GM12878 (cell line): Measurements from ENCODE around the gene ELOVL5. TPM values are rescaled to one million over a fixed set of nuclear protein-coding genes. Genes with fewer than 3 reads are reported as not detected.
A peak's percentile ranks its signal among the peaks of the same experiment; 100 is the strongest.

Experiments used
- ASH2L ChIP-seq: fragments of 300-600, 200-600 bp; sonication (generic); IDR thresholded peaks from 2 replicates; pipeline ENCODE4 v1.6.1; 2017; ENCODE audit warnings: low read depth, mild to moderate bottlenecking, borderline replicate concordance
- ATF3 ChIP-seq: IDR thresholded peaks from 2 replicates; pipeline ENCODE4 v1.6.1; 2011; ENCODE audit warnings: low read depth, mild to moderate bottlenecking, low read length, moderate library complexity, borderline replicate concordance; ENCODE audit errors: extremely low read depth
- CBFB ChIP-seq: IDR thresholded peaks from 2 replicates; pipeline ENCODE4 v1.6.1; 2016; ENCODE audit warnings: antibody characterized with exemption, low read depth
- CEBPB ChIP-seq, 2 experiments: fragments of 150-350 bp in 1 of 2; IDR thresholded peaks; 2 replicates each; pipeline ENCODE4 v1.6.1; 2012 to 2014; ENCODE audit warnings: low read depth in 2 of 2, low read length in 2 of 2, borderline replicate concordance in 1 of 2, inconsistent platforms in 1 of 2
- DPF2 ChIP-seq: fragments of 450-650 bp; IDR thresholded peaks from 2 replicates; pipeline ENCODE4 v1.6.1; 2017; ENCODE audit warnings: mild to moderate bottlenecking
- EP300 ChIP-seq, 2 experiments: fragments of 150-350 bp in 1 of 2; IDR thresholded peaks; 2 replicates each; pipeline ENCODE4 v1.6.1; 2011 to 2012; ENCODE audit warnings: low read depth in 2 of 2, low read length in 2 of 2, borderline replicate concordance in 1 of 2, improper control_type of control experiment in 1 of 2, inconsistent platforms in 1 of 2; ENCODE audit not compliant: control insufficient read depth in 1 of 2
- IKZF1 ChIP-seq: fragments of 450-650 bp; conservative IDR thresholded peaks from 2 replicates; pipeline ENCODE4 v1.6.1; 2017; ENCODE audit warnings: antibody characterized with exemption, mild to moderate bottlenecking
- NKRF ChIP-seq: fragments of 450-650 bp; conservative IDR thresholded peaks from 2 replicates; pipeline ENCODE4 v1.6.1; 2017; ENCODE audit warnings: mild to moderate bottlenecking, moderate library complexity
- SMAD5 ChIP-seq: IDR thresholded peaks from 2 replicates; pipeline ENCODE4 v1.6.1; 2016; ENCODE audit warnings: antibody characterized with exemption, low read depth
- SPI1 ChIP-seq: IDR thresholded peaks from 2 replicates; pipeline ENCODE4 v1.6.1; 2011; ENCODE audit warnings: low read depth, mild to moderate bottlenecking, low read length, moderate library complexity, borderline replicate concordance; ENCODE audit not compliant: insufficient read depth
- SREBF1 ChIP-seq: IDR thresholded peaks from 2 replicates; pipeline ENCODE4 v1.6.1; 2012; ENCODE audit warnings: mild to moderate bottlenecking, low read length
- STAT1 ChIP-seq: fragments of 450-650 bp; conservative IDR thresholded peaks from 2 replicates; pipeline ENCODE4 v1.6.1; 2014; ENCODE audit warnings: antibody characterized with exemption, mild to moderate bottlenecking
- TCF12 ChIP-seq: IDR thresholded peaks from 2 replicates; pipeline ENCODE4 v1.6.1; 2011; ENCODE audit warnings: low read depth, mild to moderate bottlenecking, low read length
- USF2 ChIP-seq: IDR thresholded peaks from 2 replicates; pipeline ENCODE4 v1.6.1; 2011; ENCODE audit warnings: low read depth, low read length, improper control_type of control experiment, borderline replicate concordance
- ZNF622 ChIP-seq: fragments of 450-650 bp; IDR thresholded peaks from 2 replicates; pipeline ENCODE4 v1.6.1; 2017; ENCODE audit warnings: mild to moderate bottlenecking, inconsistent platforms
- polyA plus RNA-seq, 11 experiments: library from polyadenylated mRNA; depleted of rRNA in 4 of 11; unstranded in 6 of 11; stranded (reverse) in 5 of 11; fragments of >200 nt; fragmentation: Nextera tagmentation in 4 of 11; fragmentation: Illumina TruSeq in 1 of 11; extraction: Ambion mirVana in 4 of 11; extraction: Trizol in 1 of 11; gene quantifications; 1 replicate in 1 of 11; 2 replicates in 10 of 11; pipeline versions ENCODE4 v1.2.1 to v1.2.3, GENCODE V29; 2011 to 2016; ENCODE audit warnings: inconsistent platforms in 2 of 11, missing spikeins in 2 of 11, low read depth in 1 of 11
- total RNA-seq, 4 experiments: library from RNA; depleted of rRNA in 3 of 4; stranded (reverse); fragments of >200 nt in 3 of 4; fragmentation: Illumina TruSeq in 1 of 4; extraction: Trizol in 1 of 4; gene quantifications; 2 replicates each; pipeline versions ENCODE4 v1.2.1 to v1.2.3, GENCODE V29; 2013 to 2021

The ELOVL5 gene
- total and polyA plus RNA-seq, 10 of the 15 experiments (the other 5 are each of a cell fraction or from before 2014, with no cell fraction given): 156 to 241 (median 196) TPM

- TF ChIP-seq USF2 (no peak), CEBPB (IDR thresholded peaks at IDR 0.05; ENCODE audit: borderline replicate concordance in 1 of 2, low read depth in 2 of 2, low read length in 2 of 2) (no peak), CBFB (no peak), DPF2 (peak; percentile 32; the same call in 1 of the 2 replicates), ZNF622 (no peak), ATF3 (no peak), ASH2L (no peak), NKRF (no peak), TCF12 (peak; percentile 94), IKZF1 (0 out of 2 replicates have a peak, but pooled peaks have one; percentile 46), EP300 (IDR thresholded peaks at IDR 0.05; ENCODE audit: borderline replicate concordance in 1 of 2, control insufficient read depth in 1 of 2, low read depth in 2 of 2, low read length in 2 of 2) (peak in 1 of 2 experiments; percentile 19; a peak in 1 of 4 replicates), SMAD5 (no peak), SPI1 (no peak), STAT1 (no peak), SREBF1 (no peak)
- TF ChIP-seq, all 136 proteins: peak for 12
Measured at GRCh38 chr6:53309059-53309900, 39.5 kb downstream of the ELOVL5 start (continued).
